Loucy (cell line): ENCODE results near the gene CLEC4M.

Experiments
- EZH2phosphoT487 ChIP-seq: fragments of 200-600 bp; IDR thresholded peaks from 2 replicates; pipeline ENCODE4 v1.6.1; 2018; ENCODE audit warnings: antibody characterized with exemption, mild to moderate bottlenecking, moderate library complexity, borderline replicate concordance
- TF ChIP-seq, protein P1 (sequence below): fragments of 200-600 bp; sonication (generic); conservative IDR thresholded peaks from 2 replicates; pipeline ENCODE4 v1.5.1; 2014; ENCODE audit warnings: mild to moderate bottlenecking, antibody characterized with exemption, low read length

GRCh38 chr19:7806234-7806633, 43.2 kb downstream of the CLEC4M start:
- TF ChIP-seq, protein P1, sequence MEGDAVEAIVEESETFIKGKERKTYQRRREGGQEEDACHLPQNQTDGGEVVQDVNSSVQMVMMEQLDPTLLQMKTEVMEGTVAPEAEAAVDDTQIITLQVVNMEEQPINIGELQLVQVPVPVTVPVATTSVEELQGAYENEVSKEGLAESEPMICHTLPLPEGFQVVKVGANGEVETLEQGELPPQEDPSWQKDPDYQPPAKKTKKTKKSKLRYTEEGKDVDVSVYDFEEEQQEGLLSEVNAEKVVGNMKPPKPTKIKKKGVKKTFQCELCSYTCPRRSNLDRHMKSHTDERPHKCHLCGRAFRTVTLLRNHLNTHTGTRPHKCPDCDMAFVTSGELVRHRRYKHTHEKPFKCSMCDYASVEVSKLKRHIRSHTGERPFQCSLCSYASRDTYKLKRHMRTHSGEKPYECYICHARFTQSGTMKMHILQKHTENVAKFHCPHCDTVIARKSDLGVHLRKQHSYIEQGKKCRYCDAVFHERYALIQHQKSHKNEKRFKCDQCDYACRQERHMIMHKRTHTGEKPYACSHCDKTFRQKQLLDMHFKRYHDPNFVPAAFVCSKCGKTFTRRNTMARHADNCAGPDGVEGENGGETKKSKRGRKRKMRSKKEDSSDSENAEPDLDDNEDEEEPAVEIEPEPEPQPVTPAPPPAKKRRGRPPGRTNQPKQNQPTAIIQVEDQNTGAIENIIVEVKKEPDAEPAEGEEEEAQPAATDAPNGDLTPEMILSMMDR = no peak
- TF ChIP-seq EZH2phosphoT487 = no peak
